Measurements from ENCODE around the gene KIFC3. TPM values are rescaled to one million over a fixed set of nuclear protein-coding genes. Genes with fewer than 3 reads are reported as not detected.

Gene KIFC3
- polyA plus RNA-seq, 1 experiment: 60.5 TPM

- Histone ChIP-seq H3K27me3 (ENCODE audit: control insufficient read depth, insufficient read depth, low read length) (no peaks in the 10 kb centered on the region), H3K36me3 (ENCODE audit: control insufficient read depth, insufficient read depth, low read length) (peaks cover 13% of the 10 kb centered on the region), H3K4me3 (ENCODE audit: low read depth, low read length) (no peak overlapping the region)
- ChIA-PET CTCF (interaction anchor here (1.0 to 1.2 kb wide), 3 partner anchors 14 to 112 kb away, joined by 3 to 5 read pairs (median 4); no protein-coding TSS in a partner anchor), POLR2A (no interaction called here)
- DNase-seq (ENCODE audit: low read depth): no peak
- TF ChIP-seq CTCF (IDR thresholded peaks at IDR 0.05; ENCODE audit: insufficient read depth, low read depth, low read length): no peak
Measured at GRCh38 chr16:57750796-57751538, 51.3 kb downstream of the KIFC3 start.

DNA sequence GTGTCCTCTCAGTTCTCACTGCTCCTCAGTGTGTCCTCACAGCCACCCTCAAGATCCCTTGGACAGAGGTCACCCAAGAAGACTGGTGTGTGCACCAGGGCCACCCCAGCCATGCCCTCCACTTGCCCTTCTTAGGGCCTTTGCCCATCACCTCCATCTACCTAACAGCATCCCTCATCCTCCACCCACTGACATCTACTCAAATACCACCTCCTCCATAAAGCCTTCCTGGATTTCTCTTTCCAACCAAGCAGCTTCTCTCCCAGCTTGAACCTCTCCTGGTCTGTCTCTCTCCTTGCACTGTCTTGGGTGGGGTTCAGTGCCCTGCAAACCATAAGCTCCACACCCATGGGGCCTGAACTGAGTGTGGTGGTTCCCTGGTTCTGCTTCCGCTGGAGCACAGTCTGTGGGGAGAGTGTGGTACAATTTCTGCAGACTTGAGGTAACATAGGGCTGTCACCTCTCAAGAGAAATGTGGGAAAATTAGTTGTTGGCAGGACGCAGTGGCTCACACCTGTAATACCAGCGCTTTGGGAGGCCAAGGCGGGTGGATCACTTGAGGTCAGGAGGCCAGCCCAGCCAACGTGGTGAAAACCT is 52.3 kb downstream of the KIFC3 start:
- no peak overlapping the region for H3K4me3 ChIP-seq (ENCODE audit: low read depth, low read length)
- H3K27me3 ChIP-seq (ENCODE audit: control insufficient read depth, insufficient read depth, low read length): no peaks in the 10 kb centered on the region
- H3K36me3 ChIP-seq (ENCODE audit: control insufficient read depth, insufficient read depth, low read length): peaks cover 5% of the 10 kb centered on the region; the same call in 1 of the 2 replicates
- ChIA-PET CTCF (interaction anchor here (1.0 kb wide), 1 partner anchor 113 kb away, joined by 4 read pairs; no protein-coding TSS in a partner anchor), POLR2A (no interaction called here)
- no peak for DNase-seq (ENCODE audit: low read depth)
- no peak for TF ChIP-seq CTCF (IDR thresholded peaks at IDR 0.05; ENCODE audit: insufficient read depth, low read depth, low read length)

DNA sequence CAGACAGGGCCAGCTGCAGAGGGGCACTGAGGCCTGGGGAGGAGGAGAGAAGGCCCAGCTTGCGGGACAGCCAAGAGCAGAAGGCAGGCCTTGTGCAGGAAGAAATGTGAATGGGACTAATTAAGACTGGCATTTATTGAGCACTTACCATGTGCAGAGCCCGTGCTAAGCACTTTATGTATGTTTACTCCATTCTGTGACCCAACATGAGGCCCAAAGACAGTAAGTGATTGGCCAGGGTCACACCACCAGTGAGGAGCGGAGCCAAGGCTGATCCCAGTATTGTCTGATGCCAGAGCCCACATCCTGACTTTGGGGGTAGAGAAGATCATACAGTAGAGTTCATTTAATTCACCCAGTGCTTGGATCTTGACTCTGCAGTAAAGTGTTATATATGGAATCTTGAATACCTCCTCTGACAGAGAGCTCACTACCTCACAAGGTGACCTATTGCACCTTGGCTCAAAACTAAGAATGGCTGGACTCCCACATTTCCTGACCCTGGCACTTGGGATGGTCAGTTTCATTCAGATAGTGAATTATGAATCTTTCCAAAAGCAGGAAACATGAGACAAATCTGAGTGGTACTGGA is 53.1 kb downstream of the KIFC3 start:
- Histone ChIP-seq H3K4me3 (ENCODE audit: low read depth, low read length) (no peak overlapping the region), H3K27me3 (ENCODE audit: control insufficient read depth, insufficient read depth, low read length) (no peaks in the 10 kb centered on the region), H3K36me3 (ENCODE audit: control insufficient read depth, insufficient read depth, low read length) (peaks cover 6% of the 10 kb centered on the region)
- ChIA-PET POLR2A (no interaction called here), CTCF (interaction anchor here (1.4 to 1.9 kb wide), 2 partner anchors 8 to 158 kb away, joined by 4 to 11 read pairs; no protein-coding TSS in a partner anchor)
- no peak for TF ChIP-seq CTCF (IDR thresholded peaks at IDR 0.05; ENCODE audit: insufficient read depth, low read depth, low read length)
- DNase-seq (ENCODE audit: low read depth): peak; percentile 68

GRCh38 chr16:57748596-57748995 is 53.7 kb downstream of the KIFC3 start:
- CTCF ChIA-PET: interaction anchor here (1.1 to 1.9 kb wide), 3 partner anchors 8 to 173 kb away, joined by 3 to 11 read pairs (median 4); no protein-coding TSS in a partner anchor

More at GRCh38 chr16:57748596-57748995, 53.7 kb downstream of the KIFC3 start:
- no peak for DNase-seq (ENCODE audit: low read depth)
- Histone ChIP-seq H3K36me3 (ENCODE audit: control insufficient read depth, insufficient read depth, low read length) (peaks cover 5% of the 10 kb centered on the region), H3K27me3 (ENCODE audit: control insufficient read depth, insufficient read depth, low read length) (no peaks in the 10 kb centered on the region), H3K4me3 (ENCODE audit: low read depth, low read length) (no peak overlapping the region)
- TF ChIP-seq CTCF (IDR thresholded peaks at IDR 0.05; ENCODE audit: insufficient read depth, low read depth, low read length): no peak
- POLR2A ChIA-PET: no interaction called here

Data from BJ (cell line).